ENCODE data around the gene RRH.
"Not testable (repeated sequence)": the region's sequence is repeated elsewhere in the genome, so short reads cannot be mapped to it uniquely, and the experiment has no call there.

RRH gene

GRCh38 chr4:109836985-109837384 is 9.2 kb downstream of the RRH start:
- DNase-seq = no peak

GRCh38 chr4:109846395-109847098 is 18.8 kb downstream of the RRH start:
- no peak for DNase-seq

- DNase-seq = no peak
These were observed 20.2 kb downstream of the RRH start, which contains the start of gene LRIT3 for GRCh38 chr4:109847896-109848442. Gene LRIT3, plus strand, starts transcription at chr4:109848107. Its CDS starts 95 bp downstream, at chr4:109848202.

- no peak for DNase-seq
These were observed 20.7 kb downstream of the RRH start for GRCh38 chr4:109848501-109848900.

- no peak for DNase-seq
These were observed 22.8 kb downstream of the RRH start for GRCh38 chr4:109850601-109851000.

GRCh38 chr4:109859426-109860300 is 31.9 kb downstream of the RRH start:
- DNase-seq = not testable (repeated sequence)

- no peak for DNase-seq
These were observed 33.5 kb downstream of the RRH start for GRCh38 chr4:109861271-109861670.

- DNase-seq = no peak
These were observed 34.2 kb downstream of the RRH start for GRCh38 chr4:109861916-109862511.

GRCh38 chr4:109864134-109864533 is 36.4 kb downstream of the RRH start:
- DNase-seq = no peak

GRCh38 chr4:109870061-109870460 is 42.3 kb downstream of the RRH start:
- no peak for DNase-seq

GRCh38 chr4:109872065-109872464 is 44.3 kb downstream of the RRH start:
- no peak for DNase-seq

- DNase-seq = no peak
These were observed 45.3 kb downstream of the RRH start for GRCh38 chr4:109872950-109873656.

GRCh38 chr4:109873791-109874514 is 46.2 kb downstream of the RRH start:
- DNase-seq = no peak

- DNase-seq = no peak
These were observed 47.3 kb downstream of the RRH start for GRCh38 chr4:109875106-109875505.

- not testable (repeated sequence) for DNase-seq
These were observed 47.8 kb downstream of the RRH start for GRCh38 chr4:109875553-109875952.

GRCh38 chr4:109876634-109877265 is 49.0 kb downstream of the RRH start:
- DNase-seq = no peak

GRCh38 chr4:109877400-109877799 is 49.6 kb downstream of the RRH start:
- no peak for DNase-seq

GRCh38 chr4:109878355-109878754 is 50.6 kb downstream of the RRH start:
- DNase-seq = no peak

- peak in 1 of 56 donors; percentile 0 for DNase-seq
These were observed 51.3 kb downstream of the RRH start for GRCh38 chr4:109879081-109879480.

Measured in nucleus accumbens (tissue), 56 donors.